Hepatocyte (in vitro differentiated cells): Measurements from ENCODE around the gene C9. TPM values are rescaled to one million over a fixed set of nuclear protein-coding genes. Genes with fewer than 3 reads are reported as not detected.

ENCODE experiments used
- DNase-seq: peaks from one replicate; pipeline ENCODE4 v3.0.0-alpha.2; 2016; ENCODE audit warnings: low spot score
- H2AFZ ChIP-seq: fragments of 200-600 bp; sonication (generic); 2 replicates; pipeline ENCODE4 v1.6.0; 2016; ENCODE audit warnings: antibody characterized with exemption, mild to moderate bottlenecking
- H3K27ac ChIP-seq: fragments of 200-600 bp; sonication (generic); 2 replicates; pipeline ENCODE4 v1.5.1; 2016; ENCODE audit warnings: mild to moderate bottlenecking
- H3K27me3 ChIP-seq: fragments of 200-600 bp; sonication (generic); 2 replicates; pipeline ENCODE4 v1.6.1; 2016
- H3K36me3 ChIP-seq: fragments of 200-600 bp; sonication (generic); replicated peaks from 2 replicates; pipeline ENCODE4 v1.5.1; 2016; ENCODE audit warnings: low read depth; ENCODE audit not compliant: insufficient read depth
- H3K4me1 ChIP-seq: fragments of 200-600 bp; sonication (generic); 2 replicates; pipeline ENCODE4 v1.5.1; 2016; ENCODE audit warnings: mild to moderate bottlenecking, moderate library complexity; ENCODE audit not compliant: insufficient read depth
- H3K4me2 ChIP-seq: fragments of 200-600 bp; sonication (generic); 2 replicates; pipeline ENCODE4 v1.6.0; 2016
- H3K4me3 ChIP-seq: fragments of 200-600 bp; sonication (generic); 2 replicates; pipeline ENCODE4 v1.5.1; 2016; ENCODE audit warnings: mild to moderate bottlenecking
- H3K79me2 ChIP-seq: fragments of 200-600 bp; sonication (generic); 2 replicates; pipeline ENCODE4 v1.6.0; 2017; ENCODE audit warnings: mild to moderate bottlenecking
- H3K9me2 ChIP-seq: fragments of 200-600 bp; sonication (generic); replicated peaks from 2 replicates; pipeline ENCODE4 v1.6.0; 2017; ENCODE audit warnings: mild to moderate bottlenecking; ENCODE audit not compliant: insufficient read depth
- H3K9me3 ChIP-seq: fragments of 200-600 bp; sonication (generic); 2 replicates; pipeline ENCODE4 v1.5.1; 2016; ENCODE audit warnings: low read depth, mild to moderate bottlenecking
- H4K20me1 ChIP-seq: fragments of 200-600 bp; sonication (generic); 2 replicates; pipeline ENCODE4 v1.6.0; 2016; ENCODE audit warnings: mild to moderate bottlenecking; ENCODE audit not compliant: insufficient read depth, poor library complexity, severe bottlenecking
- EZH2 ChIP-seq: fragments of 200-600 bp; sonication (generic); IDR thresholded peaks from 2 replicates; pipeline ENCODE4 v1.6.1; 2016; ENCODE audit warnings: antibody characterized with exemption, mild to moderate bottlenecking, borderline replicate concordance
- EZH2phosphoT487 ChIP-seq: fragments of 200-600 bp; sonication (generic); IDR thresholded peaks from one replicate; pipeline ENCODE4 v1.6.1; 2018; ENCODE audit warnings: antibody characterized with exemption, mild to moderate bottlenecking, low read depth, moderate library complexity; ENCODE audit not compliant: unreplicated experiment, severe bottlenecking
- WGBS: methylation state at CpG from one replicate; pipeline ENCODE4 v1.1.6; 2016; ENCODE audit warnings: low lambda C conversion rate; ENCODE audit errors: missing lambda C conversion rate; 5-methylcytosine and 5-hydroxymethylcytosine counted together
- polyA plus RNA-seq: library from polyadenylated mRNA; unstranded; fragments of >200 nt; fragmentation: Nextera tagmentation; extraction: Ambion mirVana; gene quantifications from 2 replicates; pipeline ENCODE4 v1.2.1, GENCODE V29; 2016
- total RNA-seq: library from RNA; depleted of rRNA; stranded (reverse); fragments of >200 nt; gene quantifications from 2 replicates; pipeline ENCODE4 v1.2.3, GENCODE V29; 2014
- TF ChIP-seq, protein P1 (sequence below): fragments of 200-600 bp; sonication (generic); IDR thresholded peaks from 2 replicates; pipeline ENCODE4 v1.5.1; 2016; ENCODE audit warnings: antibody characterized with exemption, mild to moderate bottlenecking; ENCODE audit not compliant: poor library complexity

Gene C9
- total and polyA plus RNA-seq, 2 experiments from 2014 or later: 0.47 to 0.79 TPM

DNA sequence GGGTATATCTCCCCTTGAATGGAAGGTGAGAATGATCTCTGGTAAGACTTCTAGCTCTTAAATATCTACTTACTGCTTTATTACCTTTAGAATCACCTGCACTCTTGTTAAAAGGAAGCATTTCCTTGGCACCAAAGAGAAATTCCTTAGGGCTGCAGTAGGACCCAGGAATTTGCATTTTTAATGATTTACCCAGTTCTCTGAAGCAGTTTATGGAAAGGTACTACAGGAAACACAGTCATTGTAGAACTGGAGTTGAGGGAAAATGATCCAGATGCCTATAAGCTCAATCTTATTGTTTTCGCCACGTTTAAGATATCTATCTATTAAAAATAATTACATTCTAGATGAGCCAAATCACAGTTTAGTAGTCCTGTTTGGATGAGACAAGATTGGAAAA lies 9.5 kb upstream of the C9 start:
- H3K4me3 ChIP-seq: no peak overlapping the region
- H3K9me2 ChIP-seq: no peaks in the 10 kb centered on the region
- H4K20me1 ChIP-seq: no peaks in the 10 kb centered on the region
- H3K4me2 ChIP-seq: no peak overlapping the region
- WGBS: 98% methylated on average over 2 of the region's 2 CpGs
- no peak overlapping the region for H2AFZ ChIP-seq
- no peaks in the 10 kb centered on the region for H3K9me3 ChIP-seq
- no peaks in the 10 kb centered on the region for H3K79me2 ChIP-seq
- peaks cover 11% of the 10 kb centered on the region for H3K4me1 ChIP-seq
- no peak for DNase-seq
- H3K36me3 ChIP-seq: peaks cover 4% of the 10 kb centered on the region
- H3K27me3 ChIP-seq: no peaks in the 10 kb centered on the region
- H3K27ac ChIP-seq: peak overlapping the region; percentile 22
- no peak for TF ChIP-seq EZH2phosphoT487

DNA sequence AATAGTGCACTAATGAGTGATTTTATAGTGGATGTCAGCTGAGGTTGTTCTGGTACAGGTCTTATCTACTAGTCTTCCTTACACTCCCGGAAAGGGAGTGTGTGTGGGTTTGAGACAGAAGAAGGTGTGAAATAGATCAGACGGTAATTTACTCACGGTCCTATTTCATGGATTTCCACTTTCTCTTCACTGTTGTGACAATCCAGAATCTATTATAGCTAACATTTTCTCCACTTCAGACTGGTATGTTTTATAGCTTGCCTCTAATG lies 7.0 kb upstream of the C9 start:
- H4K20me1 ChIP-seq: no peaks in the 10 kb centered on the region
- no peaks in the 10 kb centered on the region for H3K9me3 ChIP-seq
- TF ChIP-seq EZH2phosphoT487 (no peak), EZH2 (no peak)
- TF ChIP-seq, protein P1, sequence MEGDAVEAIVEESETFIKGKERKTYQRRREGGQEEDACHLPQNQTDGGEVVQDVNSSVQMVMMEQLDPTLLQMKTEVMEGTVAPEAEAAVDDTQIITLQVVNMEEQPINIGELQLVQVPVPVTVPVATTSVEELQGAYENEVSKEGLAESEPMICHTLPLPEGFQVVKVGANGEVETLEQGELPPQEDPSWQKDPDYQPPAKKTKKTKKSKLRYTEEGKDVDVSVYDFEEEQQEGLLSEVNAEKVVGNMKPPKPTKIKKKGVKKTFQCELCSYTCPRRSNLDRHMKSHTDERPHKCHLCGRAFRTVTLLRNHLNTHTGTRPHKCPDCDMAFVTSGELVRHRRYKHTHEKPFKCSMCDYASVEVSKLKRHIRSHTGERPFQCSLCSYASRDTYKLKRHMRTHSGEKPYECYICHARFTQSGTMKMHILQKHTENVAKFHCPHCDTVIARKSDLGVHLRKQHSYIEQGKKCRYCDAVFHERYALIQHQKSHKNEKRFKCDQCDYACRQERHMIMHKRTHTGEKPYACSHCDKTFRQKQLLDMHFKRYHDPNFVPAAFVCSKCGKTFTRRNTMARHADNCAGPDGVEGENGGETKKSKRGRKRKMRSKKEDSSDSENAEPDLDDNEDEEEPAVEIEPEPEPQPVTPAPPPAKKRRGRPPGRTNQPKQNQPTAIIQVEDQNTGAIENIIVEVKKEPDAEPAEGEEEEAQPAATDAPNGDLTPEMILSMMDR: no peak
- no peak for DNase-seq
- no peaks in the 10 kb centered on the region for H3K9me2 ChIP-seq
- peaks cover 8% of the 10 kb centered on the region for H3K4me1 ChIP-seq
- H3K36me3 ChIP-seq: peaks cover 4% of the 10 kb centered on the region
- H3K27ac ChIP-seq: peak overlapping the region; percentile 26
- 77% methylated on average over 3 of the region's 3 CpGs for WGBS
- H3K79me2 ChIP-seq: no peaks in the 10 kb centered on the region
- no peak overlapping the region for H3K4me3 ChIP-seq
- H2AFZ ChIP-seq: no peak overlapping the region
- no peaks in the 10 kb centered on the region for H3K27me3 ChIP-seq
- peak overlapping the region; percentile 5 for H3K4me2 ChIP-seq

DNA sequence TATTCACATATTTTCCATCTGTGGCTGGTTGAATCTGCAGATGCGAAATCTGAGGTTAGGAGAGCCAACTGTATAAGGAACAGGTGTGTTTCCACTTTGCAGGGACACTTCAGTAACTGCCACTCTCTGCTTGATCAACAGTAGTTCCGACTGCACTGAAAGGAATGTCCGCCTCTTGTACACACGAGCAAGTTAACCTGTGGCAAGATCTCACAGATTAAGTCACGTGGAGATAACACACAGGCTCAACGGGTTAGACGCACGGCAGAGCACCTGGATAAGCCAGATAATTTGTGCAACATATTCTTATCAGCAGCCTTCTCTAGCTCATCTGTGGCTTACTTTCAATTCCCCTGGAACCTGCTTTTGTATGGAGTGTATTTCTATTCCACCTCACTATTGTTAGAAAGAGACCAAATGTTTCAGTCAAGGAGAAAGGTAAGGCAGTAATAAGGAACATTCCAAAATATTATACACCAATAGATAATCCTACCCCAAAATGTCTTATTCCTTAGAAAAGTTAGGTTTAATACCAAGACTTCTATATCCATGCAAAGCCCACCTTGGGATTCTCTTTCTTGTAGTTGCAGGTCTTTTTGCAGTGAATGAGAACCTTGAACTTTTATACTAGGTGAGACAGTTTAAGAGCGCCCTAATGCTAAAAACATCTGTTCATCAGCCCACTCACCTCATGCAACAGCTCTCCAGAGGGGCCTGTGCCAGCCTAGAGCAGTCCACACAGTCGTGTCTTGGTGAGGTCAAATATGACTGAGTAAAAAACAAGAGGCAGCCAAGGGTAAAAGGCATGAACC lies 6.5 kb upstream of the C9 start:
- H3K27me3 ChIP-seq: no peaks in the 10 kb centered on the region
- H3K9me2 ChIP-seq: no peaks in the 10 kb centered on the region
- peak overlapping the region; percentile 26 for H3K27ac ChIP-seq
- no peaks in the 10 kb centered on the region for H3K9me3 ChIP-seq
- WGBS: 49% methylated on average over 10 of the region's 10 CpGs
- TF ChIP-seq, protein P1: no peak
- TF ChIP-seq EZH2phosphoT487: no peak
- H4K20me1 ChIP-seq: no peaks in the 10 kb centered on the region
- no peaks in the 10 kb centered on the region for H3K79me2 ChIP-seq
- H3K4me2 ChIP-seq: peak overlapping the region; percentile 5
- peaks cover 4% of the 10 kb centered on the region for H3K36me3 ChIP-seq
- no peak overlapping the region for H2AFZ ChIP-seq
- H3K4me3 ChIP-seq: no peak overlapping the region
- DNase-seq: peak; percentile 76
- peaks cover 8% of the 10 kb centered on the region for H3K4me1 ChIP-seq

DNA sequence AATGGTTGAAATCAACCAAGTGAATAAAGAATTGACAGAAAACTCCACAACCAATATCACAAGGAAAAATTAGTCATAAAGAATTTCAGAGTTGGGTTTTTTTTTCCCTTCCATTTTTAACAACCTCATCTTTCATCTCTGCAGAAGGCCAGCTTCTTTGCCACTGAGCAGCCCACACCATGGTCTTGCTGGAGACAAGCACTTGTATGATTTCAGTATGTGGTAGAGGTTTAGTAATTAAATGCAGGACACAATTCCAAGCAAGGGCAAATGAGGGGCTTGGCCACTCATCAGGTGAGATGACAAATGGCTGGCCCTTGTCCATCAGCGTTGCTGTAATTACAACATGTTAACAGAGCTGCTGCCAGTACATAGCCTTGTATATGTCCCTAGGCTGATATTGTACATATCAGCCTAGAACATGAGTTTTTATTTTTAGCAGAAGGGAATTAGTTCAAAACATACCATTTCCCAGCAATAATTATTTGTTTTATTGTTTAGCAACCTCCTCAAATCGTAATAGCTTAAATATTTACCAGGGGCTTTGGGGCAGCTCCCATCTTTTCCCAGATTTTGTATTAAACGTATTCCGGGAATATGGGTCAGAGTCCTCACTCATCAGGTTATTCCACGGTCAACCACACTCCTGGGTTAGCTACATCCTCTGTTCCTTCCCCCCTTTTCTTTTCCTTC lies 5.0 kb upstream of the C9 start:
- Histone ChIP-seq H3K9me2 (no peaks in the 10 kb centered on the region), H4K20me1 (no peaks in the 10 kb centered on the region), H3K79me2 (no peaks in the 10 kb centered on the region), H3K4me2 (no peak overlapping the region), H3K27ac (no peak overlapping the region), H3K4me3 (no peak overlapping the region), H3K9me3 (no peaks in the 10 kb centered on the region), H3K4me1 (peaks cover 8% of the 10 kb centered on the region), H3K36me3 (peaks cover 4% of the 10 kb centered on the region), H2AFZ (no peak overlapping the region), H3K27me3 (no peaks in the 10 kb centered on the region)
- no peak for DNase-seq
- WGBS: 89% methylated on average over 5 of the region's 5 CpGs
- TF ChIP-seq EZH2: no peak
- TF ChIP-seq EZH2phosphoT487: no peak
- TF ChIP-seq, protein P1: no peak
